CD14-positive monocyte (primary cell): ENCODE measurements around the gene SLC9A9. TPM values are rescaled to one million over a fixed set of nuclear protein-coding genes. Genes with fewer than 3 reads are reported as not detected.

ENCODE experiments used
- DNase-seq, 3 donors: peaks; one replicate each; pipeline ENCODE4 v3.0.0-alpha.2; 2011 to 2022
- H2AFZ ChIP-seq: 2 replicates; pipeline ENCODE4 v1.6.0; 2012; ENCODE audit warnings: mild to moderate bottlenecking, low read depth, low read length, inconsistent platforms; ENCODE audit not compliant: insufficient read depth, poor library complexity, severe bottlenecking
- H3K27ac ChIP-seq, 2 donors: 1 replicate in 1 of 2; 2 replicates in 1 of 2; pipeline ENCODE4 v1.5.1; 2012 to 2013; ENCODE audit warnings: low read length in 2 of 2, control low read depth in 1 of 2, inconsistent platforms in 1 of 2, low read depth in 1 of 2, mild to moderate bottlenecking in 1 of 2
- H3K27me3 ChIP-seq, 2 donors: one replicate each; pipeline versions ENCODE4 v1.6.0 to v1.6.1; 2011 to 2013; ENCODE audit warnings: low read length in 2 of 2; ENCODE audit not compliant: control insufficient read depth in 2 of 2, insufficient read depth in 2 of 2
- H3K36me3 ChIP-seq, 2 donors: replicated peaks in 1 of 2; 1 replicate in 1 of 2; 2 replicates in 1 of 2; pipeline versions ENCODE4 v1.5.1 to v1.6.1; 2012 to 2013; ENCODE audit warnings: low read length in 2 of 2, control low read depth in 1 of 2, inconsistent platforms in 1 of 2, mild to moderate bottlenecking in 1 of 2; ENCODE audit not compliant: insufficient read depth in 2 of 2, control insufficient read depth in 1 of 2
- H3K4me1 ChIP-seq, 2 donors: 1 replicate in 1 of 2; 2 replicates in 1 of 2; pipeline versions ENCODE4 v1.5.1 to v1.6.1; 2012 to 2013; ENCODE audit warnings: low read length in 2 of 2, control low read depth in 1 of 2, inconsistent platforms in 1 of 2, mild to moderate bottlenecking in 1 of 2, moderate library complexity in 1 of 2; ENCODE audit not compliant: insufficient read depth in 2 of 2, control insufficient read depth in 1 of 2
- H3K4me2 ChIP-seq: replicated peaks from 2 replicates; pipeline ENCODE3; 2012; ENCODE audit warnings: low read length, moderate library complexity, mild to moderate bottlenecking; ENCODE audit not compliant: poor library complexity, severe bottlenecking; ENCODE audit errors: extremely low read depth
- H3K4me3 ChIP-seq, 3 experiments: fragments of 200-600 bp in 1 of 3; sonication (generic) in 1 of 3; replicated peaks in 1 of 3; 1 replicate in 2 of 3; 2 replicates in 1 of 3; pipeline ENCODE4 v1.5.1; 2011 to 2013; ENCODE audit warnings: low read length in 3 of 3, mild to moderate bottlenecking in 3 of 3, control low read depth in 2 of 3, low read depth in 2 of 3, inconsistent platforms in 1 of 3, moderate library complexity in 1 of 3
- H3K79me2 ChIP-seq: 2 replicates; pipeline ENCODE4 v1.6.0; 2012; ENCODE audit warnings: mild to moderate bottlenecking, control low read depth, inconsistent platforms, low read length, moderate library complexity; ENCODE audit not compliant: insufficient read depth
- H3K9ac ChIP-seq: 2 replicates; pipeline ENCODE4 v1.6.0; 2017; ENCODE audit warnings: low read length, mild to moderate bottlenecking; ENCODE audit not compliant: insufficient read depth, poor library complexity, severe bottlenecking
- H3K9me3 ChIP-seq, 2 donors: replicated peaks in 1 of 2; 1 replicate in 1 of 2; 2 replicates in 1 of 2; pipeline versions ENCODE4 v1.5.1 to v1.6.1; 2012 to 2013; ENCODE audit warnings: low read length in 2 of 2, control low read depth in 1 of 2; ENCODE audit not compliant: control insufficient read depth in 1 of 2, insufficient read depth in 1 of 2
- H4K20me1 ChIP-seq: 2 replicates; pipeline ENCODE4 v1.6.0; 2012; ENCODE audit warnings: mild to moderate bottlenecking, low read length, control low read depth, moderate library complexity; ENCODE audit not compliant: insufficient read depth
- H3K27ac Mint-ChIP-seq, 7 donors: one replicate each; pipeline ENCODE4 v1.8.0; 2020; ENCODE audit warnings: mild to moderate bottlenecking in 7 of 7, mixed read lengths in 7 of 7, moderate library complexity in 6 of 7, inconsistent platforms in 2 of 7
- H3K27me3 Mint-ChIP-seq, 3 donors: one replicate each; pipeline ENCODE4 v1.8.0; 2021 to 2022; ENCODE audit warnings: low read depth in 3 of 3, mild to moderate bottlenecking in 3 of 3, mixed read lengths in 3 of 3, moderate library complexity in 3 of 3, inconsistent platforms in 1 of 3
- H3K36me3 Mint-ChIP-seq, 2 donors: one replicate each; pipeline ENCODE4 v1.8.0; 2020; ENCODE audit warnings: mixed read lengths in 2 of 2, inconsistent platforms in 1 of 2, mild to moderate bottlenecking in 1 of 2
- H3K4me1 Mint-ChIP-seq: one replicate; pipeline ENCODE4 v1.8.0; 2020; ENCODE audit warnings: mild to moderate bottlenecking, mixed read lengths
- H3K4me3 Mint-ChIP-seq, 2 donors: one replicate each; pipeline ENCODE4 v1.8.0; 2020; ENCODE audit warnings: mild to moderate bottlenecking in 2 of 2, mixed read lengths in 2 of 2, moderate library complexity in 1 of 2
- H3K9me3 Mint-ChIP-seq, 7 donors: one replicate each; pipeline ENCODE4 v1.8.0; 2020 to 2022; ENCODE audit warnings: mixed read lengths in 7 of 7, mild to moderate bottlenecking in 6 of 7, moderate library complexity in 6 of 7, inconsistent platforms in 2 of 7
- CTCF ChIP-seq: fragments of 200-600 bp; IDR thresholded peaks from one replicate; pipeline ENCODE4 v1.8.0; 2022; ENCODE audit warnings: antibody characterized with exemption, mild to moderate bottlenecking
- WGBS: methylation state at CpG from one replicate; pipeline ENCODE4 v1.1.5; 2013; ENCODE audit warnings: missing lambda C conversion rate; ENCODE audit not compliant: insufficient coverage; 5-methylcytosine and 5-hydroxymethylcytosine counted together
- intact Hi-C, 2 donors: fragments of 100-400 bp; cut with micrococcal nuclease; formaldehyde crosslinking; loops; one replicate each; pipeline versions ENCODE4 v1.15.0 to v1.15.1; 2023
- polyA plus RNA-seq, 3 donors: library from polyadenylated mRNA; depleted of rRNA in 1 of 3; unstranded in 2 of 3; stranded (reverse) in 1 of 3; fragments of 300-500 nt in 2 of 3; fragments of >200 nt in 1 of 3; fragmentation: Illumina TruSeq in 2 of 3; gene quantifications; 1 replicate in 2 of 3; 2 replicates in 1 of 3; pipeline ENCODE4 v1.2.3, GENCODE V29; 2012 to 2021

The SLC9A9 gene
- polyA plus RNA-seq, 3 donors, result 14.1 to 32.8 (median 27.0) TPM

GRCh38 chr3:143839980-143840379 lies 8.3 kb downstream of the SLC9A9 start:
- Histone ChIP-seq H3K27me3 (no peaks in the 10 kb centered on the region), H3K4me2 (peak overlapping the region; percentile 4), H4K20me1 (no peaks in the 10 kb centered on the region), H3K4me3 (no peak overlapping the region), H3K9me3 (no peaks in the 10 kb centered on the region), H3K9ac (peak overlapping the region; percentile 4), H3K4me1 (peaks cover 31 to 39% of the 10 kb centered on the region in 2 donors), H3K79me2 (peaks cover 29% of the 10 kb centered on the region), H3K36me3 (no peaks in the 10 kb centered on the region), H3K27ac (peak overlapping the region in 1 of 2 donors; percentile 57), H2AFZ (no peak overlapping the region)
- peaks cover 57% of the 10 kb centered on the region for H3K4me1 Mint-ChIP-seq
- H3K4me3 Mint-ChIP-seq, result peak overlapping the region in 1 of 2 donors; percentile 28
- peak overlapping the region in 3 of 7 donors; percentile 8 to 76 (median 72) for H3K27ac Mint-ChIP-seq
- no peak for DNase-seq
- no peak for TF ChIP-seq CTCF
- WGBS, result no CpG with 5 or more reads among the region's 2 CpGs
- no peaks in the 10 kb centered on the region for H3K9me3 Mint-ChIP-seq
- H3K36me3 Mint-ChIP-seq, result peaks cover 8 to 19% of the 10 kb centered on the region in 2 donors
- H3K27me3 Mint-ChIP-seq, result peaks cover 0 to 1% (median 0%) of the 10 kb centered on the region in 3 donors
- intact Hi-C loops, result loop anchor here in 1 of 2 donors (10.0 kb wide), 1 partner anchor 45 kb away; no protein-coding TSS in a partner anchor

- Histone ChIP-seq H3K4me3 (no peak overlapping the region), H3K4me1 (peaks cover 27 to 35% of the 10 kb centered on the region in 2 donors), H3K9me3 (no peaks in the 10 kb centered on the region), H3K27me3 (no peaks in the 10 kb centered on the region), H3K36me3 (no peaks in the 10 kb centered on the region), H2AFZ (no peak overlapping the region), H3K79me2 (peaks cover 21% of the 10 kb centered on the region), H3K4me2 (no peak overlapping the region), H3K9ac (no peak overlapping the region), H4K20me1 (no peaks in the 10 kb centered on the region), H3K27ac (no peak overlapping the region)
- Mint-ChIP-seq H3K27me3 (peaks cover 0 to 1% (median 0%) of the 10 kb centered on the region in 3 donors), H3K9me3 (no peaks in the 10 kb centered on the region), H3K36me3 (peaks cover 12 to 23% of the 10 kb centered on the region in 2 donors), H3K4me3 (no peak overlapping the region), H3K27ac (no peak overlapping the region), H3K4me1 (peaks cover 55% of the 10 kb centered on the region)
- DNase-seq, result no peak
- WGBS, result no CpG with 5 or more reads among the region's 1 CpG
- intact Hi-C loops, result no loop called here
- TF ChIP-seq CTCF, result no peak
Measured at GRCh38 chr3:143837076-143837475, 11.2 kb downstream of the SLC9A9 start.
